Thyroid gland (tissue), 4 donors: ENCODE measurements around the gene PARP1.

Experiments
- POLR2A ChIP-seq, 2 donors: fragments of 450-650 bp; IDR thresholded peaks; one replicate each; pipeline ENCODE4 v1.6.1; 2017; ENCODE audit warnings: antibody characterized with exemption in 2 of 2, mild to moderate bottlenecking in 2 of 2, moderate library complexity in 1 of 2
- TF ChIP-seq, protein P1 (sequence below), 6 experiments: fragments of 200-600 bp in 3 of 6; fragments of 450-650 bp in 3 of 6; sonication (generic) in 3 of 6; IDR thresholded peaks; one replicate each; pipeline ENCODE4 v1.5.1; 2016 to 2019; ENCODE audit warnings: antibody characterized with exemption in 6 of 6, mild to moderate bottlenecking in 2 of 6, inconsistent platforms in 1 of 6, moderate library complexity in 1 of 6

DNA sequence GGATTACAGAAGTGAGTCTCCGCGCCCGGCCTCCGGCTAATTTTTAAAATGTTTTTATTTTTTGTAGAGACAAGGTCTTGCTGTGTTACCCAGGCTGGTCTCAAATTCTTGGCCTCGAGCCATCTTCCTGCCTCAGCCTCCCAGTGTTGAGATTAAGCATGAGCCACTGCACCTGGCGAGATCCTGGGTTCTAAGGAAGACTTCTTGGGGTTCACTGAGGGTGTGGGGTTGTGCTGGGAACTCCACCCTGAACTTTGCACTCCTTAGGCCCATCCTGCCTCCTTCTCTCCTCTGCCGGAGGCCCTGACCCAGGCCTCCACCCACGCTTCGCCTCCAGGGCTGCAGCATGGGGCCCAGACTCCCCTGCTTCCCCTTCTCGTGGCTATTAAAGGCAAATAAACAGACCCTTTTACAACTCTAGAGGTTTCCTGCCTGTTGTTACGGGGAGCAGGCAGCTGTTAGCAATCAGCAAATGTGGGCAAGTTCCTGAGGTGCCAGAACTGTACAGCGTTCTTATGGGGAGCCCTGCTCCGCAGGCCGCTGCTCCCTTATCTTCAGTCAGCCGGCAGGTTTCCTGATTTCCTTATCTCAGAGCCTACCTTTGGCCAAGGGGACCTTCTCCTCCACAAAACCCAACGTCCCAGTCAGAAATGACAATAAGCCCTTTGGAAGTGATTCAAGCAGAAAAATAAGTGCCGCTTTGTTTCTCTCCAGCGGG lies 57.9 kb downstream of the PARP1 start:
- TF ChIP-seq, protein P1, sequence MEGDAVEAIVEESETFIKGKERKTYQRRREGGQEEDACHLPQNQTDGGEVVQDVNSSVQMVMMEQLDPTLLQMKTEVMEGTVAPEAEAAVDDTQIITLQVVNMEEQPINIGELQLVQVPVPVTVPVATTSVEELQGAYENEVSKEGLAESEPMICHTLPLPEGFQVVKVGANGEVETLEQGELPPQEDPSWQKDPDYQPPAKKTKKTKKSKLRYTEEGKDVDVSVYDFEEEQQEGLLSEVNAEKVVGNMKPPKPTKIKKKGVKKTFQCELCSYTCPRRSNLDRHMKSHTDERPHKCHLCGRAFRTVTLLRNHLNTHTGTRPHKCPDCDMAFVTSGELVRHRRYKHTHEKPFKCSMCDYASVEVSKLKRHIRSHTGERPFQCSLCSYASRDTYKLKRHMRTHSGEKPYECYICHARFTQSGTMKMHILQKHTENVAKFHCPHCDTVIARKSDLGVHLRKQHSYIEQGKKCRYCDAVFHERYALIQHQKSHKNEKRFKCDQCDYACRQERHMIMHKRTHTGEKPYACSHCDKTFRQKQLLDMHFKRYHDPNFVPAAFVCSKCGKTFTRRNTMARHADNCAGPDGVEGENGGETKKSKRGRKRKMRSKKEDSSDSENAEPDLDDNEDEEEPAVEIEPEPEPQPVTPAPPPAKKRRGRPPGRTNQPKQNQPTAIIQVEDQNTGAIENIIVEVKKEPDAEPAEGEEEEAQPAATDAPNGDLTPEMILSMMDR (IDR thresholded peaks at IDR 0.05) = no peak
- TF ChIP-seq POLR2A (IDR thresholded peaks at IDR 0.05) = no peak
